Measurements from ENCODE around the gene COPB2.

Gene COPB2

GRCh38 chr3:139310474-139310933 lies 78.9 kb downstream of the COPB2 start:
- Histone ChIP-seq H3K4me2 (ENCODE audit: low read depth, low read length, poor library complexity, severe bottlenecking) (no peak overlapping the region), H3K36me3 (ENCODE audit: insufficient read depth, low read length) (no peaks in the 10 kb centered on the region), H2AFZ (ENCODE audit: low read length) (no peak overlapping the region), H3K4me3 (ENCODE audit: low read length, poor library complexity, severe bottlenecking) (no peak overlapping the region), H3K9me2 (replicated peaks; ENCODE audit: low read depth, low read length) (no peaks in the 10 kb centered on the region), H3K79me2 (ENCODE audit: insufficient read depth, low read length) (no peaks in the 10 kb centered on the region), H3K9me3 (ENCODE audit: insufficient read depth, low read depth, low read length) (no peaks in the 10 kb centered on the region), H3K4me1 (ENCODE audit: insufficient read depth, low read length, poor library complexity, severe bottlenecking) (peaks cover 7% of the 10 kb centered on the region), H4K20me1 (ENCODE audit: insufficient read depth, low read length, poor library complexity, severe bottlenecking) (no peaks in the 10 kb centered on the region), H3K27me3 (ENCODE audit: insufficient read depth, low read length, poor library complexity, severe bottlenecking) (no peaks in the 10 kb centered on the region), H3F3A (ENCODE audit: low read depth) (no peaks in the 10 kb centered on the region), H3K9ac (ENCODE audit: low read depth, low read length, poor library complexity, severe bottlenecking) (no peak overlapping the region)
- no peak for TF ChIP-seq EZH2phosphoT487 (IDR thresholded peaks at IDR 0.05; ENCODE audit: borderline replicate concordance)
- TF ChIP-seq, protein P1, sequence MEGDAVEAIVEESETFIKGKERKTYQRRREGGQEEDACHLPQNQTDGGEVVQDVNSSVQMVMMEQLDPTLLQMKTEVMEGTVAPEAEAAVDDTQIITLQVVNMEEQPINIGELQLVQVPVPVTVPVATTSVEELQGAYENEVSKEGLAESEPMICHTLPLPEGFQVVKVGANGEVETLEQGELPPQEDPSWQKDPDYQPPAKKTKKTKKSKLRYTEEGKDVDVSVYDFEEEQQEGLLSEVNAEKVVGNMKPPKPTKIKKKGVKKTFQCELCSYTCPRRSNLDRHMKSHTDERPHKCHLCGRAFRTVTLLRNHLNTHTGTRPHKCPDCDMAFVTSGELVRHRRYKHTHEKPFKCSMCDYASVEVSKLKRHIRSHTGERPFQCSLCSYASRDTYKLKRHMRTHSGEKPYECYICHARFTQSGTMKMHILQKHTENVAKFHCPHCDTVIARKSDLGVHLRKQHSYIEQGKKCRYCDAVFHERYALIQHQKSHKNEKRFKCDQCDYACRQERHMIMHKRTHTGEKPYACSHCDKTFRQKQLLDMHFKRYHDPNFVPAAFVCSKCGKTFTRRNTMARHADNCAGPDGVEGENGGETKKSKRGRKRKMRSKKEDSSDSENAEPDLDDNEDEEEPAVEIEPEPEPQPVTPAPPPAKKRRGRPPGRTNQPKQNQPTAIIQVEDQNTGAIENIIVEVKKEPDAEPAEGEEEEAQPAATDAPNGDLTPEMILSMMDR (conservative IDR thresholded peaks at IDR 0.05; ENCODE audit: low read length) = no peak

DNA sequence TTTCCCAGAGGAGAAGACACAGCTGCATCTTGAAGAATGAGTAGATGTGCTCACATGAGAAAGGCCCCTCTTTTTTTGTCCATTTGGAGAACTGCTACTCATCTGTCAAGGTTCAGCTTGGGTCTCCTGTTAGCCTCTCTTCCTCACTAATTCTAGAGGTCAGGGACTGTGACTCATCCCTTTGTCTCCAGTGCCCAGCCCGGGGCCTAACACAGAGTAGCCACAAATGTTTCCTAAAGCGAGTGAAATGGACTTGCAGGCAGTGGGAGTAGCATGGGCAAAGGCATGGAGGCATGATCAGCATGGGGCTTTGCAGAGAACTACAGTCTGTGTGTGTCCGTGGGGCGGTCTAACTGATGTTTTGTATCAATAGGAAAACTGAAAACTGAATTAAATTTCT lies 79.6 kb downstream of the COPB2 start:
- H3K4me2 ChIP-seq (ENCODE audit: low read depth, low read length, poor library complexity, severe bottlenecking) = no peak overlapping the region
- H3K4me1 ChIP-seq (ENCODE audit: insufficient read depth, low read length, poor library complexity, severe bottlenecking) = peaks cover 7% of the 10 kb centered on the region
- no peaks in the 10 kb centered on the region for H3K79me2 ChIP-seq (ENCODE audit: insufficient read depth, low read length)
- H3K4me3 ChIP-seq (ENCODE audit: low read length, poor library complexity, severe bottlenecking) = no peak overlapping the region
- no peaks in the 10 kb centered on the region for H3K27me3 ChIP-seq (ENCODE audit: insufficient read depth, low read length, poor library complexity, severe bottlenecking)
- H3K9me2 ChIP-seq (replicated peaks; ENCODE audit: low read depth, low read length) = no peaks in the 10 kb centered on the region
- no peak overlapping the region for H3K9ac ChIP-seq (ENCODE audit: low read depth, low read length, poor library complexity, severe bottlenecking)
- TF ChIP-seq, protein P1 (conservative IDR thresholded peaks at IDR 0.05; ENCODE audit: low read length) = no peak
- no peak for TF ChIP-seq EZH2phosphoT487 (IDR thresholded peaks at IDR 0.05; ENCODE audit: borderline replicate concordance)
- no peaks in the 10 kb centered on the region for H3F3A ChIP-seq (ENCODE audit: low read depth)
- H2AFZ ChIP-seq (ENCODE audit: low read length) = no peak overlapping the region
- no peaks in the 10 kb centered on the region for H4K20me1 ChIP-seq (ENCODE audit: insufficient read depth, low read length, poor library complexity, severe bottlenecking)
- no peaks in the 10 kb centered on the region for H3K9me3 ChIP-seq (ENCODE audit: insufficient read depth, low read depth, low read length)
- no peaks in the 10 kb centered on the region for H3K36me3 ChIP-seq (ENCODE audit: insufficient read depth, low read length)

DNA sequence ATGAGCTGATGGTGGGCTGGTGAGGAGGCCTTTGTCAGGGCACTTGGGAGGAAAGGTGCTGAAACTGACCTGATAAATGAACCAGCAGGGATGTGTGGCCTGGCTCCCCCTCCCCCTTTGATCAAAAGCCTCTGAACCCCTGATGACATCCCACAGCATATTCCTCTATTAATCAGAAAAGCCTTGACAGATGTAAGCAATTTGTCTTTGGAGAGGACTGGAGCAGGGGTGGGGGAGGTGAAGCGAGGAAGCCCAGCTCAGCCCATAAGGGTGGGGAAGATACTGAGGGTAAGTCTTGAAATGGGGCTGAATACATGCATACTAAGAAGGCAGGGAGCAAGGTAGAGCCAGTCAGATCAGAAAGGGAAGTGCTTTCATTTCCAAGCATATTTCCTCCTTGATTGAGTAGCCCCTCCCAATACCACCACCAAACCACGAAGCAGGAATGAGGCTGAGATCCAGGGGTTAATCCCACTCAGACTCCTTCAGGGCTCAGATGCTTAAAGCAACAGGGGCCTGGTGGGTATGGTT lies 80.3 kb downstream of the COPB2 start:
- Histone ChIP-seq H3K4me1 (ENCODE audit: insufficient read depth, low read length, poor library complexity, severe bottlenecking) (peaks cover 7% of the 10 kb centered on the region), H3K9ac (ENCODE audit: low read depth, low read length, poor library complexity, severe bottlenecking) (no peak overlapping the region), H4K20me1 (ENCODE audit: insufficient read depth, low read length, poor library complexity, severe bottlenecking) (no peaks in the 10 kb centered on the region), H3K27me3 (ENCODE audit: insufficient read depth, low read length, poor library complexity, severe bottlenecking) (no peaks in the 10 kb centered on the region), H3K79me2 (ENCODE audit: insufficient read depth, low read length) (no peaks in the 10 kb centered on the region), H3K36me3 (ENCODE audit: insufficient read depth, low read length) (no peaks in the 10 kb centered on the region), H3F3A (ENCODE audit: low read depth) (no peaks in the 10 kb centered on the region), H2AFZ (ENCODE audit: low read length) (no peak overlapping the region), H3K4me2 (ENCODE audit: low read depth, low read length, poor library complexity, severe bottlenecking) (no peak overlapping the region), H3K9me3 (ENCODE audit: insufficient read depth, low read depth, low read length) (no peaks in the 10 kb centered on the region), H3K4me3 (ENCODE audit: low read length, poor library complexity, severe bottlenecking) (no peak overlapping the region), H3K9me2 (replicated peaks; ENCODE audit: low read depth, low read length) (no peaks in the 10 kb centered on the region)
- TF ChIP-seq EZH2phosphoT487 (IDR thresholded peaks at IDR 0.05; ENCODE audit: borderline replicate concordance) = no peak
- TF ChIP-seq, protein P1 (conservative IDR thresholded peaks at IDR 0.05; ENCODE audit: low read length) = no peak

Data from Loucy (cell line).